Fibroblast of pulmonary artery (primary cell): Measurements from ENCODE around the gene JAG2.

Experiments
- DNase-seq: peaks from one replicate; pipeline ENCODE4 v3.0.0-alpha.2; 2010; ENCODE audit warnings: low read depth
- H3K4me3 ChIP-seq: replicated peaks from 2 replicates; pipeline ENCODE4 v1.5.1; 2011; ENCODE audit warnings: low read depth, mild to moderate bottlenecking, control low read depth, low read length, moderate library complexity
- CTCF ChIP-seq: IDR thresholded peaks from 2 replicates; pipeline ENCODE4 v1.5.1; 2011; ENCODE audit warnings: mild to moderate bottlenecking, control low read depth, low read length, inconsistent platforms; ENCODE audit errors: missing control alignments

Gene JAG2

GRCh38 chr14:105166571-105167302 lies 1.8 kb downstream of the JAG2 start:
- no peak for DNase-seq
- TF ChIP-seq CTCF: no peak
- H3K4me3 ChIP-seq: no peak overlapping the region

- TF ChIP-seq CTCF: no peak
- no peak for DNase-seq
- no peak overlapping the region for H3K4me3 ChIP-seq
These were observed 2.7 kb downstream of the JAG2 start for GRCh38 chr14:105165761-105166485.

GRCh38 chr14:105165134-105165704 lies 3.4 kb downstream of the JAG2 start:
- TF ChIP-seq CTCF: no peak
- no peak for DNase-seq

GRCh38 chr14:105163040-105163742 lies 5.4 kb downstream of the JAG2 start:
- no peak for TF ChIP-seq CTCF
- H3K4me3 ChIP-seq: no peak overlapping the region
- no peak for DNase-seq

More at GRCh38 chr14:105165134-105165704, 3.4 kb downstream of the JAG2 start:
- no peak overlapping the region for H3K4me3 ChIP-seq

- no peak for TF ChIP-seq CTCF
- no peak overlapping the region for H3K4me3 ChIP-seq
- DNase-seq: no peak
These were observed 6.0 kb downstream of the JAG2 start for GRCh38 chr14:105162669-105162979.

GRCh38 chr14:105161964-105162668 lies 6.5 kb downstream of the JAG2 start:
- no peak for TF ChIP-seq CTCF
- H3K4me3 ChIP-seq: no peak overlapping the region
- DNase-seq: no peak
